ENCODE measurements around the gene SRRT.

The SRRT gene

DNA sequence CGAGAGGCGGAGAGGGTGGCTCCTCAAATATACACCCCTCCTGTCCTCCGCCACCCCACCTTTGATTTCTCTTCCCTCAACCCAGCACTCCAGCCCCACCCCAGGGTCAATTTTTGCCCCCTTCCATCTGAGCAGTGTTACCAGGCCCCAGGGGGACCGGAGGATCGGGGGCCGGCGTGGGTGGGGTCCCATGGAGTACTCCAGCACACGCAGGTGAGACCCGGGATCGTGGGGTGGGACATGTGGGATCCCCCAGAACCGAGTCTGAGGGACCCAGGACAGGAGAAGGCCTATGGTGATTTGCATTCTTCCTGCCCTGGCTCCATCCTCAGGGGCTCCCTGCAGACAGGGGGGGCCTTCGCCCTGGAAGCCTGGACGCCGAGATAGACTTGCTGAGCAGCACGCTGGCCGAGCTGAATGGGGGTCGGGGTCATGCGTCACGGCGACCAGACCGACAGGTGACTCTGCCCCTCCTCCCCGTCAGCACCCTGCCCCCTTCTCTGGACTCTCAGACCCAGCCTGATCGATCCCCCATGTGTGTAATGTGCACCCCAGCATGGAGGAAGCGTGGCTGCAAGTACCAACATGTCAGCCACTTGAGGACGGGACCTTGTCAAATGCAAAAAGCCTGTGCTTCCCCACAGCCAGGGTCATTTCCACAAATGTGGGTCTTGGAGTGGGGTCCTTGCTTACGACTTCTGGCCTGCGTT, 7.0 kb upstream of the SRRT start:
- Histone ChIP-seq H3K27ac (ENCODE audit: poor library complexity, severe bottlenecking) (peak overlapping the region; percentile 98), H3K36me3 (ENCODE audit: low read depth) (peaks cover 47% of the 10 kb centered on the region), H3K4me1 (ENCODE audit: insufficient read depth, poor library complexity, severe bottlenecking) (peaks cover 18% of the 10 kb centered on the region), H3K4me3 (ENCODE audit: severe bottlenecking) (peak overlapping the region; percentile 83), H3K27me3 (ENCODE audit: insufficient read depth, poor library complexity, severe bottlenecking) (no peaks in the 10 kb centered on the region), H3K9me3 (ENCODE audit: severe bottlenecking) (no peaks in the 10 kb centered on the region)
- ATAC-seq (ENCODE audit: low read depth) (no peak), DNase-seq (ENCODE audit: low spot score) (no peak)
- TF ChIP-seq, protein P1, sequence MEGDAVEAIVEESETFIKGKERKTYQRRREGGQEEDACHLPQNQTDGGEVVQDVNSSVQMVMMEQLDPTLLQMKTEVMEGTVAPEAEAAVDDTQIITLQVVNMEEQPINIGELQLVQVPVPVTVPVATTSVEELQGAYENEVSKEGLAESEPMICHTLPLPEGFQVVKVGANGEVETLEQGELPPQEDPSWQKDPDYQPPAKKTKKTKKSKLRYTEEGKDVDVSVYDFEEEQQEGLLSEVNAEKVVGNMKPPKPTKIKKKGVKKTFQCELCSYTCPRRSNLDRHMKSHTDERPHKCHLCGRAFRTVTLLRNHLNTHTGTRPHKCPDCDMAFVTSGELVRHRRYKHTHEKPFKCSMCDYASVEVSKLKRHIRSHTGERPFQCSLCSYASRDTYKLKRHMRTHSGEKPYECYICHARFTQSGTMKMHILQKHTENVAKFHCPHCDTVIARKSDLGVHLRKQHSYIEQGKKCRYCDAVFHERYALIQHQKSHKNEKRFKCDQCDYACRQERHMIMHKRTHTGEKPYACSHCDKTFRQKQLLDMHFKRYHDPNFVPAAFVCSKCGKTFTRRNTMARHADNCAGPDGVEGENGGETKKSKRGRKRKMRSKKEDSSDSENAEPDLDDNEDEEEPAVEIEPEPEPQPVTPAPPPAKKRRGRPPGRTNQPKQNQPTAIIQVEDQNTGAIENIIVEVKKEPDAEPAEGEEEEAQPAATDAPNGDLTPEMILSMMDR (IDR thresholded peaks at IDR 0.05; ENCODE audit: poor library complexity, severe bottlenecking), result no peak

DNA sequence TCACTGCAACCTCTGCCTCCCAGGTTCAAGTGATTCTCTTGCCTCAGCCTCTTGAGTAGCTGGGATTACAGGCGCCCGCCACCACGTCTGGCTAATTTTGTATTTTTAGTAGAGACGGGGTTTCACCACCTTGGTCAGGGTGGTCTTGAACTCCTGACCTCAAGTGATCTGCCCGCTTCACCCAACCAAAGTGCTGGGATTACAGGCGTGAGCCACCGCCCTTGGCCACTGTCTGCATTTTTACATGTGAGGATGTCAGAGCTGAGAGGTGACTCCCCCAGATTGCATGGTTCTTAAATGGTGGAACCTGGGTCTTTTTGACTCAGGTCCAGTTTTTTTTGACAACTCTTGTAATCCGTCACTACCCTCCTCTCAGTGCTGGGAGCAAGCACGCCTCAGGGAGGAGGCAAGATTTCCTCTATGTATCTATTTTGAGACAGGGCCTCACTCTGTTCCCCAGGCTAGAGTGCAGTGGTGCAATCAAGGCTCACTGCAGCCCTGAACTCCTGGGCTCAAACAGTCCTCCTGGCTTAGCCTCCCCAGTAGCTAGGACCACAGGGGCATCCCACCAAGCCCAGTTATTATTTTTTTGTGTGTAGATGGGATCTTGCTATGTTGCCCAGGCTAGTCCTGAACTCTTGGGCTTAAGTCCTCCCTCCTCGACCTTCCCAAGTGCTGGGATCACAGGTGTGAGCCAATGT, 1.2 kb upstream of the SRRT start:
- H3K9me3 ChIP-seq (ENCODE audit: severe bottlenecking), result no peaks in the 10 kb centered on the region
- peaks cover 81% of the 10 kb centered on the region for H3K36me3 ChIP-seq (ENCODE audit: low read depth)
- no peaks in the 10 kb centered on the region for H3K27me3 ChIP-seq (ENCODE audit: insufficient read depth, poor library complexity, severe bottlenecking)
- peak overlapping the region; percentile 71 for H3K27ac ChIP-seq (ENCODE audit: poor library complexity, severe bottlenecking)
- ATAC-seq (ENCODE audit: low read depth) (no peak), DNase-seq (ENCODE audit: low spot score) (no peak)
- no peak overlapping the region for H3K4me3 ChIP-seq (ENCODE audit: severe bottlenecking)
- peaks cover 14% of the 10 kb centered on the region for H3K4me1 ChIP-seq (ENCODE audit: insufficient read depth, poor library complexity, severe bottlenecking)
- TF ChIP-seq, protein P1 (IDR thresholded peaks at IDR 0.05; ENCODE audit: poor library complexity, severe bottlenecking), result no peak

DNA sequence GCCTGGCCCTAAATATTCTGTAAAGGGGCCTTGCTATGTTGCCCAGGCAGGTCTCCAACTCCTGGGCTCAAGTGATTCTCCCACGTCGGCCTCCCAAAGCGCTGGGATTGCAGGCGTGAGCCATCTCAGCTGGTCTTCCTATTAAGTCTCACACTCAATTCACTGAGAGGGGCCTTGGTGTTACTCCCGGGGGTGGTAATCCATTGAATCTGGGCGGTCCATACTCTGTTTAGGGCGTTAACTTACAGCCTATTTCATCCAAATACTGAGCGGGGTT, 665 bp upstream of the SRRT start:
- Histone ChIP-seq H3K36me3 (ENCODE audit: low read depth) (peaks cover 81% of the 10 kb centered on the region), H3K4me1 (ENCODE audit: insufficient read depth, poor library complexity, severe bottlenecking) (peaks cover 9% of the 10 kb centered on the region), H3K27me3 (ENCODE audit: insufficient read depth, poor library complexity, severe bottlenecking) (no peaks in the 10 kb centered on the region), H3K4me3 (ENCODE audit: severe bottlenecking) (peak overlapping the region; percentile 76), H3K27ac (ENCODE audit: poor library complexity, severe bottlenecking) (peak overlapping the region; percentile 71), H3K9me3 (ENCODE audit: severe bottlenecking) (no peaks in the 10 kb centered on the region)
- DNase-seq (ENCODE audit: low spot score), result no peak
- ATAC-seq (ENCODE audit: low read depth), result no peak
- TF ChIP-seq, protein P1 (IDR thresholded peaks at IDR 0.05; ENCODE audit: poor library complexity, severe bottlenecking), result no peak

DNA sequence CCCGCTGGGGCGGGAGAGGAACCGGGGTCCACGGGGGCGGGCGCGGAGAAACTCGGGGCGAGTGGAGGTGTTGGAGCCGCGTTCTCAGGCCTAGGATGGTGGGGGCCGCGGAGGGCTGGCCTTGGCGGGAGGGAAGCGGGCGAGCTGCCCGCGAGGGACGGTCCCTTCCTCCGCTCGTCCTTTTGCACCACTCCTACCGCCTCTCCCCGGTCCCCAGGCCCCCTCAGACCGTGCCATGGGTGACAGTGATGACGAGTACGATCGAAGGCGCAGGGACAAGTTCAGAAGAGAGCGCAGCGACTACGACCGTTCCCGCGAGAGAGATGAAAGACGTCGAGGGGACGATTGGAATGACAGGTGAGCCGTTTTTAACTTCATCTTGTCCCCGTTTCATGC, 451 bp downstream of the SRRT start:
- peaks cover 9% of the 10 kb centered on the region for H3K4me1 ChIP-seq (ENCODE audit: insufficient read depth, poor library complexity, severe bottlenecking)
- H3K9me3 ChIP-seq (ENCODE audit: severe bottlenecking), result no peaks in the 10 kb centered on the region
- no peaks in the 10 kb centered on the region for H3K27me3 ChIP-seq (ENCODE audit: insufficient read depth, poor library complexity, severe bottlenecking)
- ATAC-seq (ENCODE audit: low read depth), result peak; percentile 19
- peaks cover 81% of the 10 kb centered on the region for H3K36me3 ChIP-seq (ENCODE audit: low read depth)
- peak overlapping the region; percentile 76 for H3K4me3 ChIP-seq (ENCODE audit: severe bottlenecking)
- TF ChIP-seq, protein P1 (IDR thresholded peaks at IDR 0.05; ENCODE audit: poor library complexity, severe bottlenecking), result no peak
- peak overlapping the region; percentile 71 for H3K27ac ChIP-seq (ENCODE audit: poor library complexity, severe bottlenecking)
- DNase-seq (ENCODE audit: low spot score), result no peak

DNA sequence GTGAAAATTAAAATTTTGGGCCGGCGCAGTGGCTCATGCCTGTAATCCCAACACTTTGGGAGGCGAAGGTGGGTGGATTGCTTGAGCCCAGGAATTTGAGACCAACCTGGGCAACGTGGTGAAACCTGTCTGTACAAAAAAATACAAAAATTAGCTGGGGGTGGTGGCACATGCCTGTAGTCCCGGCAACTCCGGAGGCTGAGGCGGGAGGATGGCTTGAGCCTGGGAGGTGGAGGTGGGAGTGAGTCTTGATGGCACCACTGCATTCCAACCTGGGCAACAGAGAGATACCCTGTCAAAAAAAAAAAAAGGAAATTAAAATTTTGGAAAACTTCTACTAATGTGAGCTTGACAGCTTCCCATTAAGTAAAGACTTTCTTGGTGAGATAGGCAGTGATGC, 3.1 kb downstream of the SRRT start:
- Histone ChIP-seq H3K4me3 (ENCODE audit: severe bottlenecking) (no peak overlapping the region), H3K27ac (ENCODE audit: poor library complexity, severe bottlenecking) (no peak overlapping the region), H3K9me3 (ENCODE audit: severe bottlenecking) (no peaks in the 10 kb centered on the region), H3K36me3 (ENCODE audit: low read depth) (peaks cover 84% of the 10 kb centered on the region), H3K27me3 (ENCODE audit: insufficient read depth, poor library complexity, severe bottlenecking) (no peaks in the 10 kb centered on the region), H3K4me1 (ENCODE audit: insufficient read depth, poor library complexity, severe bottlenecking) (peaks cover 9% of the 10 kb centered on the region)
- DNase-seq (ENCODE audit: low spot score) (no peak), ATAC-seq (ENCODE audit: low read depth) (no peak)
- TF ChIP-seq, protein P1 (IDR thresholded peaks at IDR 0.05; ENCODE audit: poor library complexity, severe bottlenecking), result no peak

All from RWPE2 (cell line).